Measurements from ENCODE around the gene MTCL3.
A peak's percentile ranks its signal among the peaks of the same experiment; 100 is the strongest.

MTCL3 gene

GRCh38 chr6:127460465-127460864 lies 58.7 kb downstream of the MTCL3 start:
- BruUV-seq (replicated peaks): no TSS peak
- H3K4me1 ChIP-seq (ENCODE audit: insufficient read depth, low read length, poor library complexity, severe bottlenecking): peaks cover 34% of the 10 kb centered on the region
- no peak overlapping the region for H3K4me3 ChIP-seq (ENCODE audit: low read depth, low read length, poor library complexity, severe bottlenecking)
- DNase-seq (ENCODE audit: low spot score): no peak
- no peak overlapping the region for H3K27ac ChIP-seq (ENCODE audit: low read depth, low read length, poor library complexity, severe bottlenecking)
- intact Hi-C loops (cut with micrococcal nuclease; ENCODE audit: unreplicated experiment): no loop called here
- ChIA-PET CTCF (no interaction called here), POLR2A (ENCODE audit: low non-redundant PET) (no interaction called here)
- TF ChIP-seq CTCF (conservative IDR thresholded peaks at IDR 0.05; ENCODE audit: low read depth, low read length) (no peak), EZH2 (IDR thresholded peaks at IDR 0.05; ENCODE audit: borderline replicate concordance, low read depth, low read length, poor library complexity, severe bottlenecking) (no peak)
- no peaks in the 10 kb centered on the region for H3K27me3 ChIP-seq (replicated peaks; ENCODE audit: insufficient read depth, low read depth, low read length, poor library complexity)
- no peaks in the 10 kb centered on the region for H3K9me3 ChIP-seq (ENCODE audit: low read depth, low read length, poor library complexity, severe bottlenecking)
- H3K36me3 ChIP-seq (ENCODE audit: insufficient read depth, low read length, poor library complexity, severe bottlenecking): no peaks in the 10 kb centered on the region

GRCh38 chr6:127459231-127459641 lies 59.9 kb downstream of the MTCL3 start, which contains the start of gene KIAA0408:
Gene KIAA0408 (minus strand): TSS chr6:127459389. CDS start chr6:127453981, 5,408 bp downstream.
- ChIA-PET POLR2A (ENCODE audit: low non-redundant PET) (no interaction called here), CTCF (interaction anchor here (0.6 kb wide), 1 partner anchor 57 kb away, joined by 3 read pairs; no protein-coding TSS in a partner anchor)
- Histone ChIP-seq H3K27me3 (replicated peaks; ENCODE audit: insufficient read depth, low read depth, low read length, poor library complexity) (no peaks in the 10 kb centered on the region), H3K27ac (ENCODE audit: low read depth, low read length, poor library complexity, severe bottlenecking) (peak within 1 kb of the TSS; percentile 58), H3K9me3 (ENCODE audit: low read depth, low read length, poor library complexity, severe bottlenecking) (no peaks in the 10 kb centered on the region), H3K36me3 (ENCODE audit: insufficient read depth, low read length, poor library complexity, severe bottlenecking) (no peaks in the 10 kb centered on the region), H3K4me1 (ENCODE audit: insufficient read depth, low read length, poor library complexity, severe bottlenecking) (peaks cover 45% of the 10 kb centered on the region), H3K4me3 (ENCODE audit: low read depth, low read length, poor library complexity, severe bottlenecking) (peak within 1 kb of the TSS; percentile 28)
- TF ChIP-seq EZH2 (IDR thresholded peaks at IDR 0.05; ENCODE audit: borderline replicate concordance, low read depth, low read length, poor library complexity, severe bottlenecking) (no peak), CTCF (conservative IDR thresholded peaks at IDR 0.05; ENCODE audit: low read depth, low read length) (no peak)
- no TSS peak for BruUV-seq (replicated peaks)
- intact Hi-C loops (cut with micrococcal nuclease; ENCODE audit: unreplicated experiment): loop anchor here (5.0 kb wide), 1 partner anchor 157 kb away; no protein-coding TSS in a partner anchor
- peak; percentile 80 for DNase-seq (ENCODE audit: low spot score)

- TF ChIP-seq CTCF (conservative IDR thresholded peaks at IDR 0.05; ENCODE audit: low read depth, low read length) (no peak), EZH2 (IDR thresholded peaks at IDR 0.05; ENCODE audit: borderline replicate concordance, low read depth, low read length, poor library complexity, severe bottlenecking) (no peak)
- peaks cover 49% of the 10 kb centered on the region for H3K4me1 ChIP-seq (ENCODE audit: insufficient read depth, low read length, poor library complexity, severe bottlenecking)
- H3K9me3 ChIP-seq (ENCODE audit: low read depth, low read length, poor library complexity, severe bottlenecking): no peaks in the 10 kb centered on the region
- peak; percentile 64 for DNase-seq (ENCODE audit: low spot score)
- intact Hi-C loops (cut with micrococcal nuclease; ENCODE audit: unreplicated experiment): loop anchor here (5.0 kb wide), 1 partner anchor 157 kb away; no protein-coding TSS in a partner anchor
- H3K27me3 ChIP-seq (replicated peaks; ENCODE audit: insufficient read depth, low read depth, low read length, poor library complexity): no peaks in the 10 kb centered on the region
- peak overlapping the region; percentile 28 for H3K4me3 ChIP-seq (ENCODE audit: low read depth, low read length, poor library complexity, severe bottlenecking)
- no TSS peak for BruUV-seq (replicated peaks)
- no peaks in the 10 kb centered on the region for H3K36me3 ChIP-seq (ENCODE audit: insufficient read depth, low read length, poor library complexity, severe bottlenecking)
- peak overlapping the region; percentile 58 for H3K27ac ChIP-seq (ENCODE audit: low read depth, low read length, poor library complexity, severe bottlenecking)
- POLR2A ChIA-PET (ENCODE audit: low non-redundant PET): no interaction called here
- CTCF ChIA-PET: no interaction called here
Observed at GRCh38 chr6:127458817-127459216, 60.3 kb downstream of the MTCL3 start.
